Urothelium cell line (cell line): ENCODE data around the gene CARMIL1.
A peak's percentile ranks its signal among the peaks of the same experiment; 100 is the strongest.

Experiments used
- DNase-seq: peaks from one replicate; pipeline ENCODE4 v3.0.0; 2011; ENCODE audit warnings: low spot score, mixed read lengths
- FAIRE-seq: peaks from 2 replicates; lab custom pipeline; 2011; peaks lifted over from hg19 to GRCh38; lab: Jason Lieb, UNC

Gene CARMIL1

DNA sequence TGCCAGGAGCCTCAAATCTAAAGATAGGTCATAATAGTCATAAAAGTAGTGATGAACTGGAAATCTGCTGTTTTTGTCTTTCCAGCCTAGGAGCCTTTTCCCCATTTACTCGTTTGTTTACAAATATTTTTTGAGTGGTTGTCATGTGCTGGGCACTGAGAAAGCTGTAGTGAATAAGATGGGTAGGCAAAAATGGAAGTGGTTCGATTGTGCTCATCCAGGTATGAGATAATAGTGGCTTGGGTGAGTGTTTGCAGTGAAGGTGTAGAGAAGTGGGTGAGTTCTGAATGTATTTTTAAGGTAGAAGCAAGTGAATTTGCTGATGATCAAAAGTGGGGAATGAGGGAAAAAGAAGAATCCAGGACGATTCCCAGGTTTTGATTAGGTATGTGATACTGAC lies 53.0 kb downstream of the CARMIL1 start:
- DNase-seq (no peak), FAIRE-seq (no peak)

DNA sequence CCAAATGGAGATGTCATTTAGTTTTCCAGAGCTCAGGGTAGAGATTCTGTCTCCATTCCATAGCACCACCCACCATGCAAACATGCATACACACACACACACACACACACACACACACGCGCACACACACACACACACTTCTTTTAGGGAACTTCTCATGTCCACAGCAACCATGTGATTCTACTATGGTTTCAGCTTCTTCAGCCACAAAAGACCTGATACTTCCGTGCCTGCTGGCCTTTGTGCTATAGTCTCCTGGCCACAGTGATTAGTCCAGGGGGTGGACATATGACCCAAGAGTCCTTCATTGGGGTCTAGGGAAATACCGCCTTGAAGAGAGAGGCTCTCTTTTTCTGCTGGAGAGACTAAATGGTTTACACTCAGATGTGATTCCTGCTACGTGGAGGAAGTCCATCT lies 53.5 kb downstream of the CARMIL1 start:
- FAIRE-seq = no peak

DNA sequence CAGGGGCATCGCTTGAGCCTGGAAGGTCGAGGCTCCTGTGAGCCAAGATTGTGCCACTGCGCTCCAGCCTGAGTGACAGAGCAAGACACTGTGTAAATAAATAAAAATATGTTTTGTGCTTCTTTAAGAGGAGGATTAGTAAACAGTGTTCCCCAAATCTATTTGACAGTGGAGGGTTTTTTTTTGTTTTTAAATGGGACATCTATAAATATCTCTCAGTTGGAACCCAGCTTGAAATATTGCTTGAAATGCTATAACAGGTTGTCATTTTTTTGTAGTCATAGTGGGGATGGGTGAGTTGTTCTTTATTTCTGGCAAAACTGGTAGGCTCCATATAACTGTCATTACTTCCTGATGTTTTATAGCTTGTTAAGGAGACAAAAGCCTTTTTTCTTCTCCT lies 54.3 kb downstream of the CARMIL1 start:
- no peak for FAIRE-seq
- DNase-seq = no peak

More for the DNA sequence above, 53.5 kb downstream of the CARMIL1 start:
- no peak for DNase-seq

DNA sequence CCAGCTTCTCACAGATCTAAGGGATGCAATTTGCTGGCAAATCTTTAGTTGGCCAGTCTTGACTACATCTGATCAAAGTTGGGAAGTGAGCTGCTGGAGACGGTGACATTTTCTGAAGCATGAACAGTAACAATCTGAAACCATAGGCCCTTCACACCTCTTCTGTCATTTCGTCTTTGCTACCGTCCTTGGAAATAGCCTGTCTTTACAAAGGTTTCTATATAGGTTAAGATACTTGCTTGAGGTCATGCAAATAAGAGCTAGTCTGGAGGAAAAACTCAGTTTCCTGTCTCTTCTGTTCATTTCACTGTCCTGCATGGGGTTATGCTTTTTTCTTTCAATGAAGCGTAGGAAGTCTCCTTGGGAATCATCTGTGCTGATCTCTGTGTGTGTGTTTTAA lies 55.6 kb downstream of the CARMIL1 start:
- DNase-seq = no peak
- no peak for FAIRE-seq

DNA sequence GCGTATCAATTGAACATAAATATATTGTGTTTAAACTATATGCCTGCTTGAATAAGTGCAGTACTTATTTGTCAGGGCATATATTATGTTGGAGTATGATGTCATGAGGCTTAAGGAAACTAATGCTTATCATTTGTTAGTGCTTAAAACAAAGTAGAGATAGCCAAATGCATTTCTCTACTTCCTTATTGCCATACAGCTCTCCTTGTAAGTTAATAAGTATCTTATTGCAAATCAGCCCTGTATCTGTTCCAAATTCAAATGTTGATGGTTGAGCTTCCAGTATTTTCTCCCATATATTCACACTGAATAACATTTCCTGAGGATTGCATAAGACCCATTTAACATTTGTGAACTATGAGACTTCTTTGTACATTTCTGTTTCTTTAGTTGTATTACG lies 57.8 kb downstream of the CARMIL1 start:
- DNase-seq (no peak), FAIRE-seq (no peak)

DNA sequence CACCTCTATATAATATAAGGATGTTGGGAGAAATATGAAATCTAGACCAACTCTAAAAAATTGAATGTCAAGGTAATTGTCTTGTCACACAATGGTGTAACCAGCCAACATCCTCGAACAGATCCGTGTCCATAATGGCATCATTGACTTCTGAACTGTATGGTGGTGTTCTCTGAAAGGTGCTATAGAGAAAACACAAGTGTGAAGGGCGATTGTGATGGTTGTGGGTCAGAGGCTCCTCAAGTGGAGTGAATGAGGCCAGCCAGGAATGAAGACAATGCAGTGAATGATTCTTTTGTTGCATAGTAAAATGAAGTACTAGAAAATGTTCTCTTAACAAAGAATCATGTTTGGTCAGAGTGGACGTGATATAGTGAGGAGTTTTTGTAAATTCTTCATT lies 58.3 kb downstream of the CARMIL1 start:
- DNase-seq (no peak), FAIRE-seq (no peak)

DNA sequence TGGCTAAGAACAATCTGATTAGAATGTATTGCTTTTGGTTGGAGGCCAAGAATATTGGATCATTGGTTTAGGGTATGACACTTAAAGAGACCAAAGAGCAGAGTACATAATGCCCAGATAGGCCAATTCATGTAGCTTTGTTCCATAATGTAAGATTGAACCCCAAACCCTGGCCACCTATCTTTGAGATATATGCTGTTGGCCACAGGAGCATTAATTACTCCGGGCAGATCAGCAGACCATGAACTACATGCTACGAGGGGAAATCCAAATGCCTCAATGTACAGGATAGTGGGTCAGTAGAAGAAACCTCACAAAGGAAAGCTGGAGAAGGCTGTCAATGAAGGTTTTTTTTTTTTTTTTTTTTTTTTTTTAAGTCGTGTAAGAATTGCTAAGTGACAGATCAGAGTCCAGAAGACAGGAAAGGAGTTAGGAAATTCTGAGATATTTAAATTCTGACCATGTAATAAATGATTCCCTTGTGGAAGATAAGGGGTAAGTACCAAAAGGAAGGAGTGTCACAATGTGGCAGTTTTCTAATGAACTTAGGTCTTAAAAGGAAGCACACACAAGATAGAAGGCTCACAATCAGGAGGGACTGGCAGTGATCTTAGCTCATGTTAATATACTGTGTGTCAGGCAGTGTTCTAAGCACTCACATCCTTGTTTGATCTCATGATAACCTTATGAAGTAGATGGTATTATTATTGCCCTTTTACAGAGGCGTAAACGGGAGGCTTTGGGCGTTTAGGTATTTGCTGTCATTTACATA lies 61.4 kb downstream of the CARMIL1 start:
- no peak for FAIRE-seq
- DNase-seq = no peak

DNA sequence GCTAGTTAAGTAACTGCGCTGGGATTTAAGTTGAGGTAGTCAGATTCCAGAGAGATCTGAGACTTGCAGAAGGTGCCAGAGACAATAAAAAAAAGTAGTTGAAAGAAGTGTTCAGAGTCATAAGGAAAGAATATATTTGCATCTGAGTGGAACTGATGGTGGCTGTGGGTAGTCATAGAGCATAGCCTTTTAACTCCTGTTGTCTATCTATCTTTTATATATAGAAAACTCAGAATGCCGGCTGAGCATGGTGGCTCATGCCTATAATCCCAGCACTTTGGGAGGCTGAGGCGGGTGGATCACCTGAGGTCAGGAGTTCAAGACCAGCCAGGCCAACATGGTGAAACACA lies 62.0 kb downstream of the CARMIL1 start:
- DNase-seq (no peak), FAIRE-seq (no peak)

DNA sequence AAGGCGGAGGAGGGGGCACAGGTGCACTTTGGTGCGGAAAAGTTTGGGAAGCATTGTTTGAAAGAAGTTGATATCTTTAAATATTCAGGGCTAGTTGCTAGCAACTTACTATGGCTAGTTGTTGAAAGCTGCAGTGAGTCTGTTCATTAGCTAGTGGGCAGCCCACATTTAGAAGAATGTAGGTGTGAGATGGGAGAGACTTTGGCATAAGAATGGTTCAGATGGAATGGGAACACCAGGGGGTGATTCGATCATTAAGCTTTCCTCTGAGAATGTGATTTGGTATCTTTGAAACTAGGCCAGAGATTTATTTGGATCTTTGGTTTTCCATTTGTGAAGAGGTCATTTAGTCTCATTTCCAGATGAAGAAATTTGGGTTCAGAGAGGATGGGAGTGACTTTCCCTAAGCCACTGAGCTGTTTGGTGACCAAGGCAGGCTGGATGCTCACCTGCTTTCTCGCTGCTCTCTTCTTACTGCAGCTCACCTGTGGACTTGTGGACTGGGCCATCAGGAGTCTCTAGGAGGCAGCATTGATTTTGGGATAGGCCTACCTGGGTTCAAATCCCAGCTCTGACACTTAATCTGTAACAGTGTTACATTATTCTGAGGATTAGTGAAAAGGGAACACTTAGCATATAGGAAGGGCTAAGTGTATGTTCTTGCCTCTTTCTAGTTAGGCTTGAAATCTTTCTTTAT lies 62.9 kb downstream of the CARMIL1 start:
- no peak for DNase-seq
- FAIRE-seq = no peak

DNA sequence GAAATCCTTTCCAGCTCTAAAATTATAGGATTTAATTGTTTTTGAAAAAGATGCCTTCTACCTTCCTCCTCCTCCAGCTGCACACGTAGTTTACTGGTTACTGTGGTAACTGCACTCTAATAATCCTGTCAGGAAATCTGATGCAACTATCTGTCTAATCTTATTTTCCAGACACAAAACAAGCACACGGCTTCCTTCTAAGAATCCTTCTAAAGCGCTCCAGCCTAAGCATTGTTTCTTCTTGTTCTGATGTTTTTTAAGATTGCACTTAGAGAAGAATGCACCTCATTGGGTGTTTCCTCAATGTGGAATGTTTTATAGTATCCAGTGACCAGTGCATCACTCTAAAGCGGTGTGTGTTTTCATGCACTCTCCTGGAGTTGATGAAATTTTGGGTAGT lies 63.6 kb downstream of the CARMIL1 start:
- no peak for FAIRE-seq
- no peak for DNase-seq

DNA sequence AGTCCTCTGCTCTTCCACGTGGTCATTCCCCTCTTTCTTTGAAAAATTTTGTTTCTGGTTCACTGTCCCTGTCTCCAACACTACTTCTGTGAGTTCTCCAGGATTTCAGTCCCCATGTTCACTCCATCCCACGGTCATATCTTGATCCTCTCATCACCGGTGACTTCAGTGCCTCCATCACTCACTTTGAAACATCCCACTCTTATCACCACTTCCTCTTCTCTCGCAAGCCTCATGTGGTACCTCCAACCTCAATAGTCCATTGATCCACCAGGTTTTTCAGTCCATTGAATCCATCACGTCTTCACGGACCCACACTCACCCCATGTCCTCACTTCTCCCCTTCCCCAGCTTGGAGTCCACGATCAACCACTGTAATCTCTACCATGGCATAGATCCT lies 64.8 kb downstream of the CARMIL1 start:
- no peak for FAIRE-seq

DNA sequence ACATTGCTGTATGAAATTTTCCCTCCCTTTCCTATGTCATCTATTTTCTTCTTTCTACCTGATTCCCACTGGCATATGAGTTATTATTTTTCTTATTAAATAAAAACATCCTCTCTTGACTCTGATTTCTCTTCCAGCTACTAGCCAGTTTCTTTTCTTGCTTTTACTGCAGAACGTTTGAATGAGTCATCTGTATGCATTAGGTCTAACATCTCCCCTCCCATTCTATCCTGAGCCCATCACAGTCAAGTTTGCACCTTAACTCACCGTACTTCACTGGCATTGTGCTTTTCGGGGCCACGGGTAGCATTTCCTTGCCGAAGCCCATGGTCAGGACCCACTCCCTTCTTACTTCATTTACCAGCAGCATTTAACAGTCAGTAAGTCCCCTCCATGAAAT lies 65.7 kb downstream of the CARMIL1 start:
- FAIRE-seq (no peak), DNase-seq (no peak)

More for the DNA sequence above, 64.8 kb downstream of the CARMIL1 start:
- DNase-seq = no peak

DNA sequence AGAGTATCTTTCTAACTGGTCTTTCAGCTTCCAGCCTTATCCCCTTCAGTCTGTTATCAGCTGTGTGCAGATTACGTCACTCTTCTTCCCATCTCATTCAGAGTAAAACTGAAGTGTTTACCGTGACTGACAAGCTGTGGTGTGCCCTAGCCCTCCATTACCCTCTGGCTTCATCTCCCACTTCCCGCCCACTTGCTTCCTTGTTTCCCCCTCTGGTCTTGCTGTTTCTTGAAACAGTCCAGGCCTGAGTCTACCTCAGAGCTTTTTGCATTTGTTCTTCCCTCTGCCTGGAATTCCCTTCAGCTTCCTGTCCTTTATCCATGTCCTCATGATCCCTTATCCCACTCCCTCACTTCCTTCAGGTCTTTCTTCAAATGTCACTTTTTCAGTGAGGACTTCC lies 66.9 kb downstream of the CARMIL1 start:
- FAIRE-seq (no peak), DNase-seq (no peak)

DNA sequence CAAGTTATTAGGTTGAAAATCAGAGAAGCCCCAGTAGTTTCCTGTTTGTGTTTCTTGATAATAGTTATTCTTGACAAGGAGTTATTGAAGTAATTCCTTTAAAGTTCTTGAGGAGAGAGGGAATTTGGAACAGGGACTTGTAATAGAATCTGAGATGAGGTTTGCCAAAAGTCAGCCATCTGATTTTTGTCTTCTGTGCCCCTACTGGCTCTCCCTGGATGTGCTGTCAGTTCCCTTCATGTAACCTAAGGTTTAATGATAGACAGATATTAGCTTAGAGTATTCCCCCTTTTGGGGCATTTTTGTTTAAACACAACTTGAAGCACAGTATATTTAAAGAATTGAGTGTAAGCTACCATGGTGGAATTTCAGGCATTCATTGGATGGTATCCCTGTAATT lies 71.4 kb downstream of the CARMIL1 start:
- no peak for FAIRE-seq

DNA sequence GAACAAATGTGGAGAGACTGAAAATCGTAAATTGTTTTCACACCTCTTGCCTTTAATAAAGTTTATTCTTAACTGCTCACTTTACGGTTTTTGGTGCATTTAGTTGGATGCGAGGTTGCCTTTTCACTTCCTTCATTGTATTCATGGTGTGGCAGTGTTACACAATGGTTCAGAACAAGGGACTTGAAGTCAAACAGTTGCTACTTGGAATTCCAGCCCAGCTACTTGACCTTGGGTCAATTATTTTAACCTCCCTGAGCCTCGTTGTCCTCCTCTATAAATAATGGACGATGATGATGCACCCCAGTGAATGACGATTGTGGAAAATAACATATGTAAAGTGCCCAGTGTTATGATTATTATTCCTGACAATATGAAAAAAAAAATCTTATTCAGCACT lies 72.3 kb downstream of the CARMIL1 start:
- no peak for DNase-seq
- FAIRE-seq = no peak

More for the DNA sequence above, 71.4 kb downstream of the CARMIL1 start:
- DNase-seq = no peak

DNA sequence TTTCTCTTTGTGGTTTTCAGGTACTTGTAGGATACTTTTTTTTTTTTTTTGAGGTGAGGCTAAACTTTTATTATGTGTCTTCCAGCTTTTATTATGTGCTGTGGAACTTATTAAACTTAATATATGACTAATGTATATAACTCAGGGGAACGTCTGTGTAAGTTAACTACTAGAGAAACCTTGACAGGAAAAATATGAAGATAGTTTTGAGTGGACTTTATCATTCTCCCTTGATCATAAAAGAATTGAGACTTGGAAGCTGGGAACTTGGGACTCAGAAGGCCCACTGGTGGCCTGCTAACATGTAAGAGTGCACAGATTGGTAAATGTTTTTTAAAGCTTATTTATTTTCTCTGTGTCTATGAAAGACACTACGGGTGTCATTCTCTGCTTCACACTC lies 73.1 kb downstream of the CARMIL1 start:
- DNase-seq (no peak), FAIRE-seq (no peak)

DNA sequence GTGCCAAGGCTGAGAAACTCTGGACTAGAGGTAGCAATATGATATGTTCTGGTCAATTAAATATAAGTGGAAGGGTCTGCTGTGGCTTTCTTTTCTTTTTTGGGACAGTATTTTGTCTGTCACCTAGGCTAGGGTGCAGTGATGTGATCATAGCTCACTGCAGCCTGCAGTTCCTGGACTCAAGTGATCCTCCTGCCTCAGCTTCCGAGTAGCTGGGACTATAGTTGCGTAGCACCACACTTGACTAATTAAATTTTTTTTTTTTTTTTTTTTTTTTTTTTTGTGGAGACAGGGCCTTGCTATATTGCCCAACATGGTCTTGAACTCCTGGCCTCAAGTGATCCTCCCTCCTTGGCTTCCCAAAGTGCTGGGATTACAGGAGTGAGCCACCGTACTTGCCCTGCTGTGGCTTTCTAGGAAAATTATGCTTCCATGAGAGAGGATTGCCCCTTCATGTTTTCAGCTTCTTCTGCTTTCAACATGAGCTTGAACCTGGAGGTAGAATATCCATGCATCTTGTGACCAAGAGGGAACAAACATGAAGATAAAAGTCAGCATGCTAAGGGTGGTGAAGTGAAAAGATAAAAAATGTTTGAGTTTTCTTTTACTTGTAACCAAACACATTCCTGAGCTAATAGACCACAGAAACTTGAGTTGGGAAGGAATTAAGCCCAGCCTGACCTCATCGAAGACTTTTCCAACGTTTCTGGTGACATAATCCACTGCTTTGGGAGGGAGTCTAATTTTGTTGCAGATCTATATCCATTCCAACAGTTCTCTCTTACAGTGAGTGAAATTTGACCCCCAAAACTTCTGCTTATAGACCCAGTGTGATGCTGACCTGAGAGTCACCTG lies 75.1 kb downstream of the CARMIL1 start:
- DNase-seq (no peak), FAIRE-seq (no peak)

DNA sequence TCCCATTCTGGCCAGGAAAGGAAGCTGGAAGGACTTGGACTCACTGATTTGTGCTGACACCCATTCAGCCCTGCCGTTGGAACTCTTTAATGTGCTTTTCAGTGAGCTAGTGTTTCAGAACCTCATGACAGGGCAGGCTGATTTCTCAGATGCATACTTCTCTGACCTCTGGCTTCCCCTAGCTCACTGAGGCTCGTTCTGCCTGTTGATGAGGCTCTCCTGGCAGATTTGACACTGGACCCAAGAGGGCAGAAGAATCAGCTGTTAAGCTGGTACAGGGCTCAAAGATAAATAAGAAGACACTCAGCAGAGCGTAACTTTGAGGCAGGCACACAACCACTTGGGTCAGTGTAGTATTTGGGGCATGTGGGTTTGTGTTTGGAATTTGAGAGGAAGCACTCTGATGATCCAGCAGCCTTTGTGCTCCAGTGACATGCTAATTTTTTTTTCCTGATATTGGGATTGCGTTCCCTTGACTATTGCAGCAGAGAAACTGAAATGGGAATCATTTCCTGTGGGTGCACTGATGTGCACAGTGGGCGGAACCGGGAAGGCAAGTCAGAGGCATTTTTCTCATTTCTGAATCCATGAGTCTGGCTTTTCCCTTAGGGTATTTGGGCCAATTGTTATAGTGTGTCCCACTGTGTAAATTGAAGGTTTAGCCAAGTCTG lies 80.2 kb downstream of the CARMIL1 start:
- DNase-seq (peak; percentile 17), FAIRE-seq (no peak)

DNA sequence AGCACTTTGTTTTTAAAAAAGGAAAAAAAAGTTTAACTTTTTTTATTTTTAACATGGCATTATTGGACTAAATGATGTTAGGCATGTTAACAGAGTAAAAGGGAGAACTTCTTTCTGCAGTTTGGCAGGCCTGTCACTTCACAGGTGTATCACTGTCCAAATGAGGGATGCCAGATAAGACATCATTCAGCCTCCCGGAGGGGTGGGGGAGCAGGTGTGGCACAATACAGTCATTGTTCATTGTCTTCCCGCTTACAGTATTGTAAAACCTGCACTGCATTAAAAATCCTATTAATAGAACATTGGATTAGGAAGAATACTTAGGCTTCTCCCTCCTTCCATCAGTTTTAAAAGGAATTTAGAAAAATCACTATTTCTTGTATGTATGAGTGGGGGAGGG lies 80.7 kb downstream of the CARMIL1 start:
- DNase-seq (peak; percentile 59), FAIRE-seq (no peak)

DNA sequence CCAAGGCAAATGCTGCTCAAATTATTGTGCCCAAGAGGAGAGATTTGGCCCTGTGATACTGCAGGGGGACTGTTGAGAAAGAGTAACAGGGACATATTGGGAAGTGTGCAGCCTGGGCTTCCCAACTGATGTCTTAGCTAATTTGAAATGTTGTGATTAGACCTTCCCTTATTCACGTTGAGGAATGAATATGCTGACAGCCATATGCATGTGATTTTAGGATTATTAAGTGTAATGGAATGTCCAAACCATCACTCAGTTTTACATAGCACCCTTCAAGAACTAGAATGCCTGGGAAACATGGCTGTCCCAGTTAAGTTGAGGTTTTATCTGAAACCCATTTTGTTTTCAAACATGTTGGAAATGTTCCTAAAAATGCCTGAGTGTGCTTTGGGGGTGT lies 81.4 kb downstream of the CARMIL1 start:
- DNase-seq = no peak
- FAIRE-seq = no peak

DNA sequence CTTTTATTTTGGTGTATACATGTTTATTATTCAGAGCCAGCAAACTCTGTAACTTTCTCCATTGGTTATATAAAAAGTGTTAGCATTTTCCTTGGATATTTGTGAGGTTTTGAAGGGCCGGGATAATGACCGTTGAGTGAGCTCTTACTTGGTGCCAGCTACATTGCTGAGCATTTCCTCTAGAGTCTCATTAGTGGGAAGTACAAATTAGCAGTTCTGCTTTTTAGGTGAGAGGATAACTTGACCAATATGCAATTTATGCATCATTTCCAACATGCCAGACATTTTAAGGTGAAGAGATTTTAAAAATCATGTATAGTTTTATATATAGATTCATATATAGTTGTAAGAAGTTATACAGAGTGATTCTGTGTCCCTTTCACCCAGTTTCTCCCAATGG lies 84.3 kb downstream of the CARMIL1 start:
- DNase-seq (no peak), FAIRE-seq (no peak)
